Duodenal mucosa (tissue), 2 donors: ENCODE measurements around the gene MORN5.

Experiments used
- H3K27ac ChIP-seq: one replicate; pipeline ENCODE4 v1.7.0; 2013; ENCODE audit warnings: low read depth, low read length
- H3K27me3 ChIP-seq, 2 donors: one replicate each; pipeline ENCODE4 v1.7.0; 2013; ENCODE audit warnings: low read length in 2 of 2, control low read depth in 1 of 2; ENCODE audit not compliant: insufficient read depth in 2 of 2, control insufficient read depth in 1 of 2
- H3K36me3 ChIP-seq, 2 donors: one replicate each; pipeline ENCODE4 v1.7.0; 2013; ENCODE audit warnings: low read length in 2 of 2, control low read depth in 1 of 2; ENCODE audit not compliant: insufficient read depth in 2 of 2, control insufficient read depth in 1 of 2
- H3K4me1 ChIP-seq, 2 donors: one replicate each; pipeline ENCODE4 v1.7.0; 2013; ENCODE audit warnings: low read length in 2 of 2, control low read depth in 1 of 2; ENCODE audit not compliant: insufficient read depth in 2 of 2, control insufficient read depth in 1 of 2
- H3K4me3 ChIP-seq, 2 donors: one replicate each; pipeline ENCODE4 v1.7.0; 2013; ENCODE audit warnings: low read length in 2 of 2, low read depth in 1 of 2
- H3K9ac ChIP-seq, 2 donors: one replicate each; pipeline ENCODE4 v1.7.0; 2013; ENCODE audit warnings: low read length in 2 of 2, low read depth in 1 of 2
- H3K9me3 ChIP-seq, 2 donors: one replicate each; pipeline ENCODE4 v1.7.0; 2013; ENCODE audit warnings: low read length in 2 of 2, control low read depth in 1 of 2; ENCODE audit not compliant: control insufficient read depth in 1 of 2

MORN5 gene

DNA sequence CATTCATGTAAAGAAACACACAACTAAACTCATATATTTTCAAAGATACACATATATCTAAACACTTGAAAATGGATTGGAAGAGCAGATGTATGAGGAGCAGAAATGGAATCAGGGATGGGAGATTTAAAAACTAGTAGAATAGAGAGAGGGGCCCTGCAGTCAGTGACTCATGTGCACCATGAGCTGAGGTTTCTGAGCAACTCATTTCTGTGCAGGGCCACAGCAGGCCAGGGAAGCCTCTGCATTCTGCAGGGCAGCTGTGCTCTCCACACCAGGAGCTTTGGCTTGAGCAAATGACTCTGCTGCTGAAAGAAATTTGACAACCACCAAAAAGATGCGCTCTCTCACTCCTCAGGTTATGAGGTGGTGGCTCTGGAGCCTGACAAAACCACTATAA is 41.9 kb downstream of the MORN5 start:
- H3K27ac ChIP-seq: no peak overlapping the region
- H3K36me3 ChIP-seq: no peaks in the 10 kb centered on the region
- H3K9ac ChIP-seq: no peak overlapping the region
- no peaks in the 10 kb centered on the region for H3K9me3 ChIP-seq
- H3K4me1 ChIP-seq: peaks cover 5 to 9% of the 10 kb centered on the region in 2 donors
- H3K27me3 ChIP-seq: peaks cover 9 to 17% of the 10 kb centered on the region in 2 donors
- no peak overlapping the region for H3K4me3 ChIP-seq

GRCh38 chr9:122202111-122202510 is 42.4 kb downstream of the MORN5 start:
- peaks cover 5 to 9% of the 10 kb centered on the region in 2 donors for H3K4me1 ChIP-seq
- no peaks in the 10 kb centered on the region for H3K36me3 ChIP-seq
- H3K9ac ChIP-seq: no peak overlapping the region
- H3K27me3 ChIP-seq: peaks cover 12 to 13% of the 10 kb centered on the region in 2 donors
- H3K9me3 ChIP-seq: no peaks in the 10 kb centered on the region
- H3K4me3 ChIP-seq: no peak overlapping the region
- H3K27ac ChIP-seq: no peak overlapping the region

- Histone ChIP-seq H3K9ac (no peak overlapping the region), H3K27me3 (peaks cover 5 to 11% of the 10 kb centered on the region in 2 donors), H3K9me3 (no peaks in the 10 kb centered on the region), H3K27ac (no peak overlapping the region), H3K4me1 (no peaks in the 10 kb centered on the region), H3K36me3 (no peaks in the 10 kb centered on the region), H3K4me3 (no peak overlapping the region)
These were observed 44.3 kb downstream of the MORN5 start for GRCh38 chr9:122204055-122204454.

GRCh38 chr9:122204491-122204890 is 44.8 kb downstream of the MORN5 start:
- Histone ChIP-seq H3K9ac (no peak overlapping the region), H3K36me3 (no peaks in the 10 kb centered on the region), H3K27ac (no peak overlapping the region), H3K4me3 (no peak overlapping the region), H3K9me3 (no peaks in the 10 kb centered on the region), H3K27me3 (peaks cover 5 to 13% of the 10 kb centered on the region in 2 donors), H3K4me1 (no peaks in the 10 kb centered on the region)

GRCh38 chr9:122205176-122205575 is 45.5 kb downstream of the MORN5 start:
- H3K4me1 ChIP-seq: no peaks in the 10 kb centered on the region
- H3K36me3 ChIP-seq: no peaks in the 10 kb centered on the region
- H3K4me3 ChIP-seq: no peak overlapping the region
- H3K9me3 ChIP-seq: no peaks in the 10 kb centered on the region
- H3K9ac ChIP-seq: no peak overlapping the region
- H3K27ac ChIP-seq: no peak overlapping the region
- H3K27me3 ChIP-seq: peaks cover 5 to 14% of the 10 kb centered on the region in 2 donors

DNA sequence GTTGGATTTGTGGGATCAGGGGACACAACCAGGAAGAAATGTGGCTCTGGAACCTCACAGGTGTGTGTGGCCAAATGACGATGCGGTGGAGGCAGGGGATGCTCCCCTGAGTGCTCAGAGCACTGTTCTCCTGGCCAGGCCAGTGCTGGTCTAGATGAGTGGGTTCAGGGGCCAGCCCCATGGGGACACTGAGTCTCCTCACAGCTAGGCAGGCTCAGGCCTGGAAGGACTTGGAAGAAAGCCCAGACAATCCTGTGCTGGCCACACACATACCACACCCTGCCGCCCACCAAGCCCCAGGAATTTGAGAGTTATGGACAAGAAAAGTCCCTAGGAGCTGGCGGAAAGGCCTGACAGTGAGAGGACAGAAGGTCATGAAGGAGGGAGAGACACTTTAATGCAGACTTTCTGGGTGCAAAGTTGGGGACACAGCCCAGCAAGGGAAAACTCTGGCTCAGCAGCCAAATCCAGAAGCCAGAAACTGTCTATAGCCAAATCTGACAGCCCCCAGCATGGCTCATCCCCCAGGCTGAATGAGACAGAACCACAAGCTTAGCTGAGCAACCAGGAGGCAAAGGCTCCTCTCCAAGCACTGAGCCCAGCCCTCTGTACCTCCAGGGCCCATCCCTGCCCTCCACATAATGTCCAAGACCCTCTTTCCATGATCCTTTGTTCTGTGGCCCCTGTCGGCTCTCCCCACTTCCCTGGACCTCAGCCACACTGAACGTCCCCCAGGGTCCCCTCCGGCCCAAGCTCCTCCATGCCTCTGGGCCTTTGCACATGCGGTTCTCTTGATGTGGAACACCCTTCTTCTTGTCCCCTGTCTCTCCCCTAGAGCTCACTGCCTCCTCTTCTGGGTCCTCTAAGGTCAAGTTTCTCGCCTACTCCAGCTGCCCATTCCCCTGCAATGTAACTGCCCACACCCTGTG is 46.7 kb downstream of the MORN5 start:
- no peaks in the 10 kb centered on the region for H3K9me3 ChIP-seq
- no peaks in the 10 kb centered on the region for H3K36me3 ChIP-seq
- H3K9ac ChIP-seq: no peak overlapping the region
- peaks cover 6 to 19% of the 10 kb centered on the region in 2 donors for H3K27me3 ChIP-seq
- no peaks in the 10 kb centered on the region for H3K4me1 ChIP-seq
- no peak overlapping the region for H3K27ac ChIP-seq
- no peak overlapping the region for H3K4me3 ChIP-seq

GRCh38 chr9:122207096-122207495 is 47.4 kb downstream of the MORN5 start:
- no peaks in the 10 kb centered on the region for H3K9me3 ChIP-seq
- no peak overlapping the region for H3K4me3 ChIP-seq
- H3K9ac ChIP-seq: no peak overlapping the region
- H3K27ac ChIP-seq: no peak overlapping the region
- no peaks in the 10 kb centered on the region for H3K36me3 ChIP-seq
- H3K4me1 ChIP-seq: no peaks in the 10 kb centered on the region
- H3K27me3 ChIP-seq: peaks cover 13 to 26% of the 10 kb centered on the region in 2 donors

DNA sequence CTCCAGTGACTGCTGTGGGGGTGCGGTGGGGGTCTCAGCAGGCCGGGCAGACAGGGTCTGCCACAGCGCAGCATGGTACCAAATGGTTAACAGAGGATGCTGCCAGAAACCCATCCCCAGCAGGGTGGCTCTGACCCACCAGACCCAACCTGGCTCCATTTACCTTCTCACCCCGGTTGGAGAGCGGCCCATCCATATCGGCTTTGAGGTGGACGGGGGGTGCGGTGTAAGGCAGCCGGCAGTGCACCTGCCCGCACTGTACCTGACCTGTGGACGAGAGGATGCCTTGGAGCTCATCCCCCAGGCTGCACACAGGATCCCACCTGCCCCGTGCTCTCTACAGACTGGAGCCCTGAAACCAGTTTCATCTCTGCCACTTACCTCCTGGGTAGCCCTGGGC is 49.7 kb downstream of the MORN5 start:
- Histone ChIP-seq H3K27me3 (peaks cover 29 to 45% of the 10 kb centered on the region in 2 donors), H3K4me1 (peaks cover 6 to 10% of the 10 kb centered on the region in 2 donors), H3K9me3 (no peaks in the 10 kb centered on the region), H3K36me3 (no peaks in the 10 kb centered on the region), H3K27ac (no peak overlapping the region), H3K9ac (no peak overlapping the region), H3K4me3 (no peak overlapping the region)

GRCh38 chr9:122212473-122213004 is 52.8 kb downstream of the MORN5 start:
- Histone ChIP-seq H3K4me3 (no peak overlapping the region), H3K36me3 (no peaks in the 10 kb centered on the region), H3K27me3 (peaks cover 38 to 65% of the 10 kb centered on the region in 2 donors), H3K9me3 (no peaks in the 10 kb centered on the region), H3K9ac (no peak overlapping the region), H3K4me1 (peaks cover 12 to 16% of the 10 kb centered on the region in 2 donors), H3K27ac (no peak overlapping the region)

DNA sequence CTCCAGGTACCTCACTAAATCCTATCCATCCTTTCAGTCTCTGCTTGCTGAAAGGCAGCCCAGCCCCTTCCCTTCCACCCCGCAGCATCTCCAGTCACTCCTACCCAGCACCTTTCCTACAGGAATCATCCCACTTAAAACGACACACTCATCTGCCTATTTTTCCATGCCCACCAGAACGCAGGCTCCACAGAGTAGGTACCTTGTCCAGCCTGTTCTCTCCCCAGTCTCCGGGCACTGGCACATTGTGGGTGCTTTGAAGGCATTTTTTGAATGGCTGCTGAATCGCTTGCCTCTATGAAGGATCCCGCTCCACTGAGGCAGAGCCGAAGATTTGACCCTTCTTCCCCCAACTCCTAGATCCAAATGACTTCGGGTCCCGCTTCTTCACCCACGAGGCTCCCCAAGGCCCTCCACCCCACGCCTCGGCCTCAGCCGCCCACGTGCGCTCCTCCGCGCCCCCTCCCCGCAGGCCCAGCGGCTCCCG is 53.4 kb downstream of the MORN5 start:
- no peak overlapping the region for H3K27ac ChIP-seq
- no peaks in the 10 kb centered on the region for H3K9me3 ChIP-seq
- H3K4me1 ChIP-seq: peaks cover 12 to 16% of the 10 kb centered on the region in 2 donors
- peaks cover 45 to 65% of the 10 kb centered on the region in 2 donors for H3K27me3 ChIP-seq
- peak overlapping the region; percentile 26 to 45 for H3K4me3 ChIP-seq
- no peaks in the 10 kb centered on the region for H3K36me3 ChIP-seq
- no peak overlapping the region for H3K9ac ChIP-seq
